Cardiac muscle cell (in vitro differentiated cells and primary cell): ENCODE data around the gene PLCL1. TPM values are rescaled to one million over a fixed set of nuclear protein-coding genes. Genes with fewer than 3 reads are reported as not detected.
A peak's percentile ranks its signal among the peaks of the same experiment; 100 is the strongest.
"Not testable (repeated sequence)": the region's sequence is repeated elsewhere in the genome, so short reads cannot be mapped to it uniquely, and the experiment has no call there.

ENCODE experiments used
- DNase-seq, 2 donors: peaks; one replicate each; pipeline versions ENCODE4 v3.0.0 to v3.0.0-alpha.2; 2010 to 2017; ENCODE audit warnings: low read depth in 1 of 2, low spot score in 1 of 2
- H3K27ac ChIP-seq: fragments of 200-600 bp; sonication (generic); 2 replicates; pipeline ENCODE4 v1.5.1; 2016
- H3K27me3 ChIP-seq: fragments of 200-600 bp; sonication (generic); 2 replicates; pipeline ENCODE4 v1.6.0; 2016; ENCODE audit warnings: control low read depth
- H3K36me3 ChIP-seq: fragments of 200-600 bp; sonication (generic); 2 replicates; pipeline ENCODE4 v1.5.1; 2016; ENCODE audit warnings: control low read depth
- H3K4me1 ChIP-seq: fragments of 200-600 bp; sonication (generic); 2 replicates; pipeline ENCODE4 v1.8.1; 2017; ENCODE audit warnings: low read depth, mild to moderate bottlenecking, mixed run types
- H3K4me3 ChIP-seq: fragments of 200-600 bp; sonication (generic); 2 replicates; pipeline ENCODE4 v1.5.1; 2016; ENCODE audit warnings: mild to moderate bottlenecking
- H3K9me3 ChIP-seq: fragments of 200-600 bp; sonication (generic); 2 replicates; pipeline ENCODE4 v1.5.1; 2017; ENCODE audit warnings: low read depth, mild to moderate bottlenecking, control low read depth
- CTCF ChIP-seq: IDR thresholded peaks from 2 replicates; pipeline ENCODE4 v1.5.1; 2012; ENCODE audit warnings: low read depth, mild to moderate bottlenecking, low read length
- polyA plus RNA-seq: library from polyadenylated mRNA; unstranded; fragments of >200 nt; fragmentation: Nextera tagmentation; extraction: Ambion mirVana; gene quantifications from 2 replicates; pipeline ENCODE4 v1.2.1, GENCODE V29; 2016
- total RNA-seq: library from RNA; depleted of rRNA; stranded (reverse); fragments of >200 nt; gene quantifications from 2 replicates; pipeline ENCODE4 v1.2.3, GENCODE V29; 2016

Gene PLCL1
- total and polyA plus RNA-seq, 2 experiments from 2014 or later = 4.9 to 7.8 TPM

GRCh38 chr2:197828464-197829135 is 24.2 kb downstream of the PLCL1 start:
- no peak for TF ChIP-seq CTCF
- peak in 1 of 2 donors; percentile 76 for DNase-seq
- Histone ChIP-seq H3K4me1 (no peaks in the 10 kb centered on the region), H3K27ac (no peak overlapping the region), H3K9me3 (no peaks in the 10 kb centered on the region), H3K4me3 (no peak overlapping the region), H3K36me3 (no peaks in the 10 kb centered on the region), H3K27me3 (no peaks in the 10 kb centered on the region)

- H3K9me3 ChIP-seq, H3K4me1 ChIP-seq, H3K36me3 ChIP-seq, DNase-seq, H3K4me3 ChIP-seq, H3K27ac ChIP-seq: not testable (repeated sequence)
- H3K27me3 ChIP-seq = peaks cover 12% of the 10 kb centered on the region
These were observed 30.4 kb downstream of the PLCL1 start for GRCh38 chr2:197834771-197835170.

- Histone ChIP-seq H3K36me3 (no peaks in the 10 kb centered on the region), H3K4me3 (no peak overlapping the region), H3K9me3 (no peaks in the 10 kb centered on the region), H3K27ac (no peak overlapping the region), H3K4me1 (no peaks in the 10 kb centered on the region), H3K27me3 (peaks cover 17% of the 10 kb centered on the region)
- DNase-seq = no peak
- no peak for TF ChIP-seq CTCF
These were observed 30.9 kb downstream of the PLCL1 start for GRCh38 chr2:197835293-197835692.

- H3K27me3 ChIP-seq = peaks cover 19% of the 10 kb centered on the region
- TF ChIP-seq CTCF = no peak
- peak in 1 of 2 donors; percentile 39 for DNase-seq
- no peak overlapping the region for H3K27ac ChIP-seq
- H3K36me3 ChIP-seq = no peaks in the 10 kb centered on the region
- H3K9me3 ChIP-seq = no peaks in the 10 kb centered on the region
- no peaks in the 10 kb centered on the region for H3K4me1 ChIP-seq
- no peak overlapping the region for H3K4me3 ChIP-seq
These were observed 33.6 kb downstream of the PLCL1 start for GRCh38 chr2:197838036-197838435.

- Histone ChIP-seq H3K4me1 (no peaks in the 10 kb centered on the region), H3K27me3 (peaks cover 19% of the 10 kb centered on the region), H3K36me3 (no peaks in the 10 kb centered on the region), H3K27ac (no peak overlapping the region), H3K4me3 (no peak overlapping the region), H3K9me3 (no peaks in the 10 kb centered on the region)
- no peak for DNase-seq
- TF ChIP-seq CTCF = no peak
These were observed 34.2 kb downstream of the PLCL1 start for GRCh38 chr2:197838579-197838978.

- Histone ChIP-seq H3K27me3 (peaks cover 19% of the 10 kb centered on the region), H3K36me3 (no peaks in the 10 kb centered on the region), H3K9me3 (no peaks in the 10 kb centered on the region), H3K4me1 (no peaks in the 10 kb centered on the region), H3K4me3 (no peak overlapping the region), H3K27ac (no peak overlapping the region)
- DNase-seq = no peak
- no peak for TF ChIP-seq CTCF
These were observed 34.9 kb downstream of the PLCL1 start for GRCh38 chr2:197839327-197839726.
